AG04449 (cell line): ENCODE measurements around the gene YTHDF2.
"Not testable (repeated sequence)": the region's sequence is repeated elsewhere in the genome, so short reads cannot be mapped to it uniquely, and the experiment has no call there.

Experiments
- CTCF ChIA-PET: fragments of 350-600 bp; formaldehyde crosslinking; extraction: SDS; loops from one replicate; lab custom pipeline; 2021; ENCODE audit warnings: antibody characterized with exemption; lab: Yijun Ruan, JAX
- POLR2A ChIA-PET: fragments of 400-600, 350-600 bp; formaldehyde crosslinking; extraction: SDS; loops from one replicate; lab custom pipeline; 2020; ENCODE audit warnings: antibody characterized with exemption, inconsistent platforms; lab: Yijun Ruan, JAX
- DNase-seq: peaks from one replicate; pipeline ENCODE4 v3.0.0-alpha.2; 2010; ENCODE audit warnings: low read depth, low spot score
- H3K4me3 ChIP-seq: 2 replicates; pipeline ENCODE4 v1.5.1; 2011; ENCODE audit warnings: low read depth, mild to moderate bottlenecking, control low read depth, low read length
- CTCF ChIP-seq: IDR thresholded peaks from one replicate; pipeline ENCODE4 v1.5.1; 2011; ENCODE audit warnings: mild to moderate bottlenecking, moderate library complexity, low read length, control low read depth, inconsistent platforms; ENCODE audit not compliant: insufficient read depth; ENCODE audit errors: missing control alignments

YTHDF2 gene

GRCh38 chr1:28770601-28771165 is 33.9 kb downstream of the YTHDF2 start:
- H3K4me3 ChIP-seq = no peak overlapping the region
- POLR2A ChIA-PET = interaction anchor here (0.6 to 0.7 kb wide), 2 partner anchors 21 to 207 kb away, joined by 3 to 6 read pairs; no protein-coding TSS in a partner anchor
- no peak for TF ChIP-seq CTCF
- no peak for DNase-seq
- CTCF ChIA-PET = interaction anchor here (0.7 to 7.5 kb wide), 3 partner anchors 14 to 169 kb away, joined by 4 to 84 read pairs (median 4); no protein-coding TSS in a partner anchor

- POLR2A ChIA-PET, DNase-seq, H3K4me3 ChIP-seq: not testable (repeated sequence)
- CTCF ChIA-PET = interaction anchor here (1.8 to 7.5 kb wide), 3 partner anchors 13 to 106 kb away, joined by 8 to 84 read pairs (median 52); no protein-coding TSS in a partner anchor
These were observed 35.2 kb downstream of the YTHDF2 start for GRCh38 chr1:28771921-28772320.

GRCh38 chr1:28773105-28773504 is 36.4 kb downstream of the YTHDF2 start:
- ChIA-PET CTCF (interaction anchor here (1.8 to 7.5 kb wide), 3 partner anchors 12 to 104 kb away, joined by 8 to 84 read pairs (median 52); no protein-coding TSS in a partner anchor), POLR2A (no interaction called here)
- DNase-seq = no peak
- TF ChIP-seq CTCF = no peak
- H3K4me3 ChIP-seq = no peak overlapping the region

GRCh38 chr1:28775121-28775942 is 38.6 kb downstream of the YTHDF2 start:
- TF ChIP-seq CTCF = no peak
- no peak for DNase-seq
- H3K4me3 ChIP-seq = peak overlapping the region; percentile 16
- POLR2A ChIA-PET = interaction anchor here (0.7 to 1.5 kb wide), 4 partner anchors 9 to 39 kb away, joined by 3 to 4 read pairs (median 3); partner anchors contain the start of gene YTHDF2
- CTCF ChIA-PET = interaction anchor here (0.7 to 7.5 kb wide), 10 partner anchors 10 to 427 kb away, joined by 3 to 84 read pairs (median 4); partner anchors contain the start of gene YTHDF2

- POLR2A ChIA-PET = interaction anchor here (1.1 to 1.5 kb wide), 3 partner anchors 16 to 40 kb away, joined by 3 to 4 read pairs (median 3); partner anchors contain the start of gene YTHDF2
- no peak for DNase-seq
- no peak for TF ChIP-seq CTCF
- CTCF ChIA-PET = interaction anchor here (0.6 to 7.5 kb wide), 7 partner anchors 9 to 258 kb away, joined by 3 to 84 read pairs (median 4); partner anchors contain the start of gene YTHDF2
- H3K4me3 ChIP-seq = no peak overlapping the region
These were observed 39.6 kb downstream of the YTHDF2 start for GRCh38 chr1:28776341-28776740.

GRCh38 chr1:28778021-28778420 is 41.3 kb downstream of the YTHDF2 start:
- TF ChIP-seq CTCF = no peak
- ChIA-PET POLR2A (no interaction called here), CTCF (interaction anchor here (11.1 kb wide), 1 partner anchor 100 kb away, joined by 471 read pairs; no protein-coding TSS in a partner anchor)
- H3K4me3 ChIP-seq = no peak overlapping the region
- no peak for DNase-seq
